Neural cell (in vitro differentiated cells): ENCODE data around the gene FEZF2. TPM values are rescaled to one million over a fixed set of nuclear protein-coding genes. Genes with fewer than 3 reads are reported as not detected.

ENCODE experiments used
- H2AFZ ChIP-seq: fragments of 200-600, 300-800 bp; sonication (generic), shearing (Covaris generic); 2 replicates; pipeline ENCODE4 v1.6.0; 2014; ENCODE audit warnings: low read depth, mild to moderate bottlenecking, antibody characterized with exemption, low read length, moderate library complexity
- H3F3A ChIP-seq: fragments of 200-600 bp; shearing (Covaris generic); 2 replicates; pipeline ENCODE4 v1.6.1; 2016; ENCODE audit warnings: mild to moderate bottlenecking, moderate library complexity, mixed read lengths, antibody characterized with exemption, low read length; ENCODE audit not compliant: insufficient read depth, poor library complexity, severe bottlenecking
- H3K27ac ChIP-seq: fragments of 200-600, 300-800 bp; sonication (generic), shearing (Covaris generic); 2 replicates; pipeline ENCODE4 v1.5.1; 2014; ENCODE audit warnings: mild to moderate bottlenecking, low read length, moderate library complexity
- H3K27me3 ChIP-seq: fragments of 300-800, 200-600 bp; sonication (generic), shearing (Covaris generic); 2 replicates; pipeline ENCODE4 v1.6.0; 2014; ENCODE audit warnings: mild to moderate bottlenecking, low read depth, low read length, moderate library complexity; ENCODE audit not compliant: insufficient read depth
- H3K36me3 ChIP-seq: fragments of 300-800, 200-600 bp; sonication (generic), shearing (Covaris generic); 2 replicates; pipeline ENCODE4 v1.5.1; 2014; ENCODE audit warnings: mild to moderate bottlenecking, antibody characterized with exemption, low read length, moderate library complexity; ENCODE audit not compliant: insufficient read depth
- H3K4me2 ChIP-seq: fragments of 300-800, 200-600 bp; sonication (generic), shearing (Covaris generic); 2 replicates; pipeline ENCODE4 v1.6.0; 2014; ENCODE audit warnings: mild to moderate bottlenecking, low read length
- H3K4me3 ChIP-seq: fragments of 300-800, 200-600 bp; sonication (generic), shearing (Covaris generic); 2 replicates; pipeline ENCODE4 v1.5.1; 2014; ENCODE audit warnings: mild to moderate bottlenecking, low read length, moderate library complexity
- H3K79me2 ChIP-seq: fragments of 200-600 bp; shearing (Covaris generic); replicated peaks from 2 replicates; pipeline ENCODE4 v1.6.0; 2014; ENCODE audit warnings: mild to moderate bottlenecking, low read length, moderate library complexity; ENCODE audit not compliant: insufficient read depth
- H3K9ac ChIP-seq: fragments of 300-800, 200-600 bp; sonication (generic), shearing (Covaris generic); 2 replicates; pipeline ENCODE4 v1.6.1; 2016; ENCODE audit warnings: mild to moderate bottlenecking, low read length, mixed read lengths
- H3K9me2 ChIP-seq: fragments of 200-600 bp; shearing (Covaris generic); 2 replicates; pipeline ENCODE4 v1.6.1; 2016; ENCODE audit warnings: mild to moderate bottlenecking, low read length, mixed read lengths; ENCODE audit not compliant: insufficient read depth
- H3K9me3 ChIP-seq: fragments of 200-600, 300-800 bp; sonication (generic), shearing (Covaris generic); 2 replicates; pipeline ENCODE4 v1.6.1; 2016; ENCODE audit warnings: mild to moderate bottlenecking, mixed run types, low read length, moderate library complexity, mixed read lengths
- H4K20me1 ChIP-seq: fragments of 200-600 bp; shearing (Covaris generic); 2 replicates; pipeline ENCODE4 v1.6.1; 2016; ENCODE audit warnings: mild to moderate bottlenecking, mixed run types; ENCODE audit not compliant: insufficient read depth
- CTCF ChIP-seq: fragments of 450-650 bp; IDR thresholded peaks from 2 replicates; pipeline ENCODE4 v1.5.1; 2014; ENCODE audit warnings: antibody characterized with exemption, mild to moderate bottlenecking, moderate library complexity; ENCODE audit not compliant: poor library complexity, severe bottlenecking
- EP300 ChIP-seq: fragments of 450-650 bp; conservative IDR thresholded peaks from 2 replicates; pipeline ENCODE4 v1.6.1; 2014; ENCODE audit warnings: antibody characterized with exemption, mild to moderate bottlenecking, moderate library complexity; ENCODE audit not compliant: poor library complexity, severe bottlenecking
- EZH2 ChIP-seq: fragments of 200-600, 300-800 bp; shearing (Covaris generic), sonication (generic); IDR thresholded peaks from 2 replicates; pipeline ENCODE4 v1.6.1; 2014; ENCODE audit warnings: antibody characterized with exemption, low read length, borderline replicate concordance, mild to moderate bottlenecking; ENCODE audit not compliant: insufficient read depth, poor library complexity, severe bottlenecking
- MXI1 ChIP-seq: fragments of 450-650 bp; conservative IDR thresholded peaks from 2 replicates; pipeline ENCODE4 v1.6.1; 2014; ENCODE audit warnings: antibody characterized with exemption, mild to moderate bottlenecking; ENCODE audit not compliant: poor library complexity, severe bottlenecking
- POLR2AphosphoS5 ChIP-seq: IDR thresholded peaks from 2 replicates; pipeline ENCODE4 v1.6.1; 2012
- RAD21 ChIP-seq: fragments of 450-650 bp; conservative IDR thresholded peaks from 2 replicates; pipeline ENCODE4 v1.6.1; 2014; ENCODE audit warnings: antibody characterized with exemption, mild to moderate bottlenecking, moderate library complexity
- SMC3 ChIP-seq: fragments of 450-650 bp; conservative IDR thresholded peaks from 2 replicates; pipeline ENCODE4 v1.6.1; 2014; ENCODE audit warnings: antibody characterized with exemption, mild to moderate bottlenecking, moderate library complexity; ENCODE audit not compliant: poor library complexity
- TAF1 ChIP-seq: IDR thresholded peaks from 2 replicates; pipeline ENCODE4 v1.6.1; 2012; ENCODE audit warnings: low read depth
- polyA plus RNA-seq: library from polyadenylated mRNA; depleted of rRNA; stranded (reverse); fragments of >200 nt; gene quantifications from 2 replicates; pipeline ENCODE4 v1.2.3, GENCODE V29; 2014
- TF ChIP-seq, protein P1 (sequence below): IDR thresholded peaks from 2 replicates; pipeline ENCODE4 v1.6.1; 2012; ENCODE audit warnings: borderline replicate concordance

FEZF2 gene
- polyA plus RNA-seq, 1 donor from 2014 or later: 0.47 TPM

- Histone ChIP-seq H2AFZ (no peak overlapping the region), H3K4me2 (no peak overlapping the region), H3K36me3 (peaks cover 13% of the 10 kb centered on the region), H3K79me2 (no peaks in the 10 kb centered on the region), H3K9me2 (no peaks in the 10 kb centered on the region), H3K9me3 (no peaks in the 10 kb centered on the region), H3K27me3 (no peaks in the 10 kb centered on the region), H3F3A (no peaks in the 10 kb centered on the region), H3K27ac (no peak overlapping the region), H3K4me3 (no peak overlapping the region), H3K9ac (no peak overlapping the region), H4K20me1 (no peaks in the 10 kb centered on the region)
- no peak for TF ChIP-seq RAD21
- no peak for TF ChIP-seq EZH2
- no peak for TF ChIP-seq MXI1
- TF ChIP-seq, protein P1, sequence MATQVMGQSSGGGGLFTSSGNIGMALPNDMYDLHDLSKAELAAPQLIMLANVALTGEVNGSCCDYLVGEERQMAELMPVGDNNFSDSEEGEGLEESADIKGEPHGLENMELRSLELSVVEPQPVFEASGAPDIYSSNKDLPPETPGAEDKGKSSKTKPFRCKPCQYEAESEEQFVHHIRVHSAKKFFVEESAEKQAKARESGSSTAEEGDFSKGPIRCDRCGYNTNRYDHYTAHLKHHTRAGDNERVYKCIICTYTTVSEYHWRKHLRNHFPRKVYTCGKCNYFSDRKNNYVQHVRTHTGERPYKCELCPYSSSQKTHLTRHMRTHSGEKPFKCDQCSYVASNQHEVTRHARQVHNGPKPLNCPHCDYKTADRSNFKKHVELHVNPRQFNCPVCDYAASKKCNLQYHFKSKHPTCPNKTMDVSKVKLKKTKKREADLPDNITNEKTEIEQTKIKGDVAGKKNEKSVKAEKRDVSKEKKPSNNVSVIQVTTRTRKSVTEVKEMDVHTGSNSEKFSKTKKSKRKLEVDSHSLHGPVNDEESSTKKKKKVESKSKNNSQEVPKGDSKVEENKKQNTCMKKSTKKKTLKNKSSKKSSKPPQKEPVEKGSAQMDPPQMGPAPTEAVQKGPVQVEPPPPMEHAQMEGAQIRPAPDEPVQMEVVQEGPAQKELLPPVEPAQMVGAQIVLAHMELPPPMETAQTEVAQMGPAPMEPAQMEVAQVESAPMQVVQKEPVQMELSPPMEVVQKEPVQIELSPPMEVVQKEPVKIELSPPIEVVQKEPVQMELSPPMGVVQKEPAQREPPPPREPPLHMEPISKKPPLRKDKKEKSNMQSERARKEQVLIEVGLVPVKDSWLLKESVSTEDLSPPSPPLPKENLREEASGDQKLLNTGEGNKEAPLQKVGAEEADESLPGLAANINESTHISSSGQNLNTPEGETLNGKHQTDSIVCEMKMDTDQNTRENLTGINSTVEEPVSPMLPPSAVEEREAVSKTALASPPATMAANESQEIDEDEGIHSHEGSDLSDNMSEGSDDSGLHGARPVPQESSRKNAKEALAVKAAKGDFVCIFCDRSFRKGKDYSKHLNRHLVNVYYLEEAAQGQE: no peak
- no peak for TF ChIP-seq SMC3
- no peak for TF ChIP-seq POLR2AphosphoS5
- TF ChIP-seq TAF1: no peak
- TF ChIP-seq CTCF: no peak
These were observed 47.5 kb downstream of the FEZF2 start for GRCh38 chr3:62325896-62326295.

GRCh38 chr3:62323241-62323640, 50.1 kb downstream of the FEZF2 start:
- Histone ChIP-seq H3K27me3 (no peaks in the 10 kb centered on the region), H3K9me3 (no peaks in the 10 kb centered on the region), H2AFZ (no peak overlapping the region), H3K79me2 (peaks cover 4% of the 10 kb centered on the region), H3K4me2 (no peak overlapping the region), H3F3A (no peaks in the 10 kb centered on the region), H3K27ac (no peak overlapping the region), H3K9ac (no peak overlapping the region), H3K36me3 (peaks cover 11% of the 10 kb centered on the region), H3K4me3 (no peak overlapping the region), H3K9me2 (no peaks in the 10 kb centered on the region), H4K20me1 (no peaks in the 10 kb centered on the region)
- TF ChIP-seq EP300 (no peak), CTCF (no peak)
- TF ChIP-seq, protein P1: no peak
